Measurements from ENCODE around the gene DGLUCY. TPM values are rescaled to one million over a fixed set of nuclear protein-coding genes. Genes with fewer than 3 reads are reported as not detected.

Gene DGLUCY
- total and polyA plus RNA-seq, 4 donors, result 17.9 to 58.1 (median 24.9) TPM

DNA sequence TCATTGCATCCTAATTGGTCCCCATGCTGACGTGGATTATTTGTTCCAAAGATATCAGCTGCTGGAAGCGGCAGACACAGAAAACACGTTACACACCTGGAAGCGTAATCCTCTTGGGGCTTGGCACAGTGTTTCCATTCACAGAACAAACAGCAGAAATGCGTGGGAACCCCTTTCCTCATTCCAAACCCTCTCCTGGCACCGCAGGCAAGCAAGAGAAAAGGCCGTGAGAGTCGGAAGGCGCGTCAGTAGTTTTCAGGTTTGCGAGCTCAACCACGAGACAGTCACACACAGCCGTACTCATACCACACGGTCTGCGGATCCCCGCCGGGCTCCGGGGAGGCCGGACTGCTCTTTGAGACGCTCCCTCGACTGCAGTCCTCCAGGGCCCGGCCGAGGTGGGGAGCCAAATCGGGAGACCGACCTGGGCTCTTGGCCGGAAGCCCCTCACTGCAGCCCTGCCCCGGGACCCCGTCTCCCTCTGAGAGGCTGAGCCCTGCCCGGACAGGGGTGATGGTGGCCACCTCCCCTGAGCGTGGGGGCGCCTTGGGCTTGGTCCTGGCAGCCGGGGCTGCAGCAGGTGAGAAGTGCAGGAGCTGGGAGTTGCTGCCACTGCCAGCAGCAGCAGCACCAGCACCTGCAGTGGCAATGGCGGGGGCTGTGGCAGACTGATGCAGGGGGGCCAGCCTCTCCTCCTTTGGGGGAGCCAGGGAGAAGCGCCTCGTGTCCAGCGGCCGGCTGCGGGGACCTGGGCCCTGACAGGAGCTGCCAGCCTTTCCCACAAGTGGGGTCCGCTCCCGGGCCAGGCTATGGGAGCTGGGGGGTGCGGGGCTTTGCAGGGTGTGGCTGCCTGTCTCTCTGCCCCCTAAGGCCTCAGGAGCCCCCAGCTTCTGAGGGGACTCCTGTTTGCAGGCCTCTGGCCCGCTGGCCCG is 158.7 kb downstream of the DGLUCY start:
- no peaks in the 10 kb centered on the region for H3K27me3 ChIP-seq (ENCODE audit: control insufficient read depth in 4 of 4, insufficient read depth in 4 of 4, low read length in 3 of 4)
- H3K36me3 ChIP-seq (ENCODE audit: control insufficient read depth in 4 of 4, insufficient read depth in 3 of 4, low read depth in 1 of 4, low read length in 3 of 4), result peaks cover 0 to 11% (median 3%) of the 10 kb centered on the region in 4 donors
- peaks cover 0 to 3% (median 2%) of the 10 kb centered on the region in 4 donors for H3K4me1 ChIP-seq (ENCODE audit: control insufficient read depth in 4 of 4, insufficient read depth in 4 of 4, low read length in 3 of 4)
- H3K4me3 ChIP-seq (ENCODE audit: low read depth in 1 of 3, low read length in 3 of 3), result no peak overlapping the region
- WGBS, result 96% methylated on average over 43 of the region's 43 CpGs
- no peak overlapping the region for H3K27ac ChIP-seq (ENCODE audit: low read depth in 1 of 2, low read length in 2 of 2)
- TF ChIP-seq YY1 (IDR thresholded peaks at IDR 0.05) (no peak), ATF3 (IDR thresholded peaks at IDR 0.05) (no peak), EGR1 (IDR thresholded peaks at IDR 0.05; ENCODE audit: low read depth in 2 of 2) (no peak), RXRA (IDR thresholded peaks at IDR 0.05) (no peak), NR2F2 (IDR thresholded peaks at IDR 0.05) (no peak), HNF4G (IDR thresholded peaks at IDR 0.05) (no peak), MAX (IDR thresholded peaks at IDR 0.05) (no peak), FOXA2 (IDR thresholded peaks at IDR 0.05) (no peak), RAD21 (IDR thresholded peaks at IDR 0.05) (no peak), FOXA1 (IDR thresholded peaks at IDR 0.05) (no peak), TAF1 (conservative IDR thresholded peaks at IDR 0.05) (no peak), CTCF (IDR thresholded peaks at IDR 0.05; ENCODE audit: low read depth, low read length, missing input control) (no peak), ZBTB33 (IDR thresholded peaks at IDR 0.05) (no peak), REST (IDR thresholded peaks at IDR 0.05) (no peak), SP1 (IDR thresholded peaks at IDR 0.05) (no peak), GABPA (IDR thresholded peaks at IDR 0.05 in 1 of 2, conservative IDR thresholded peaks at IDR 0.05 in 1 of 2) (no peak), JUND (IDR thresholded peaks at IDR 0.05) (no peak), HNF4A (conservative IDR thresholded peaks at IDR 0.05) (no peak)
- H3K9me3 ChIP-seq (ENCODE audit: control insufficient read depth in 4 of 4, low read length in 3 of 4), result no peaks in the 10 kb centered on the region
- H3K9ac ChIP-seq (ENCODE audit: low read depth in 1 of 2, low read length in 2 of 2), result no peak overlapping the region
- no peak for DNase-seq (ENCODE audit: low spot score)

All from liver (tissue), 9 donors.